Measurements from ENCODE around the gene KIAA1614.

- TF ChIP-seq CTCF (IDR thresholded peaks at IDR 0.05 in 2 of 3, conservative IDR thresholded peaks at IDR 0.05 in 1 of 3; ENCODE audit: control insufficient read depth in 2 of 3, extremely low read depth in 1 of 3, insufficient read depth in 1 of 3, low read depth in 3 of 3, low read length in 3 of 3), result no peak
- no peak for TF ChIP-seq CEBPB (IDR thresholded peaks at IDR 0.05; ENCODE audit: borderline replicate concordance in 1 of 2, low read depth in 2 of 2, low read length in 2 of 2)
- TF ChIP-seq NR2C2 (IDR thresholded peaks at IDR 0.05; ENCODE audit: borderline replicate concordance, control insufficient read depth, insufficient read length, low read depth), result no peak
- TF ChIP-seq ESRRA (IDR thresholded peaks at IDR 0.05; ENCODE audit: low read length), result no peak
These were observed 32.9 kb downstream of the KIAA1614 start for GRCh38 chr1:180945551-180945950.

All from GM12878 (cell line).